Measurements from ENCODE around the gene GALNT5.
"Not testable (repeated sequence)": the region's sequence is repeated elsewhere in the genome, so short reads cannot be mapped to it uniquely, and the experiment has no call there.

Gene GALNT5

GRCh38 chr2:157257312-157258252 is at the start of gene GALNT5:
GALNT5 (plus strand) TSS chr2:157257705; CDS start chr2:157258083, 378 bp downstream.
- no peak for DNase-seq (ENCODE audit: low spot score)

GRCh38 chr2:157216286-157216965 is 41.1 kb upstream of the GALNT5 start:
- DNase-seq (ENCODE audit: low spot score): no peak

GRCh38 chr2:157217409-157217808 is 40.1 kb upstream of the GALNT5 start:
- no peak for DNase-seq (ENCODE audit: low spot score)

GRCh38 chr2:157218911-157219310 is 38.6 kb upstream of the GALNT5 start:
- DNase-seq (ENCODE audit: low spot score): no peak

GRCh38 chr2:157220502-157220901 is 37.0 kb upstream of the GALNT5 start:
- no peak for DNase-seq (ENCODE audit: low spot score)

GRCh38 chr2:157221394-157221988 is 36.0 kb upstream of the GALNT5 start:
- DNase-seq (ENCODE audit: low spot score): no peak

GRCh38 chr2:157223624-157224205 is 33.8 kb upstream of the GALNT5 start:
- DNase-seq (ENCODE audit: low spot score): no peak

GRCh38 chr2:157224448-157224847 is 33.1 kb upstream of the GALNT5 start:
- not testable (repeated sequence) for DNase-seq (ENCODE audit: low spot score)

GRCh38 chr2:157227592-157227991 is 29.9 kb upstream of the GALNT5 start:
- DNase-seq (ENCODE audit: low spot score): no peak

GRCh38 chr2:157228946-157229345 is 28.6 kb upstream of the GALNT5 start:
- no peak for DNase-seq (ENCODE audit: low spot score)

- DNase-seq (ENCODE audit: low spot score): no peak
These were observed 27.9 kb upstream of the GALNT5 start for GRCh38 chr2:157229572-157229971.

GRCh38 chr2:157231476-157231875 is 26.0 kb upstream of the GALNT5 start:
- DNase-seq (ENCODE audit: low spot score): no peak

- DNase-seq (ENCODE audit: low spot score): no peak
These were observed 24.0 kb upstream of the GALNT5 start for GRCh38 chr2:157233506-157233905.

GRCh38 chr2:157236404-157236803 is 21.1 kb upstream of the GALNT5 start:
- DNase-seq (ENCODE audit: low spot score): no peak

GRCh38 chr2:157238296-157238695 is 19.2 kb upstream of the GALNT5 start:
- no peak for DNase-seq (ENCODE audit: low spot score)

- no peak for DNase-seq (ENCODE audit: low spot score)
These were observed 12.8 kb upstream of the GALNT5 start for GRCh38 chr2:157244691-157245090.

GRCh38 chr2:157245144-157245840 is 12.2 kb upstream of the GALNT5 start:
- DNase-seq (ENCODE audit: low spot score): no peak

- DNase-seq (ENCODE audit: low spot score): no peak
These were observed 11.4 kb upstream of the GALNT5 start for GRCh38 chr2:157245846-157246764.

- no peak for DNase-seq (ENCODE audit: low spot score)
These were observed 10.6 kb upstream of the GALNT5 start for GRCh38 chr2:157246765-157247407.

GRCh38 chr2:157250836-157251235 is 6.7 kb upstream of the GALNT5 start:
- DNase-seq (ENCODE audit: low spot score): no peak

Measured in germinal center (tissue), 1 donor.